ENCODE measurements around the gene RCOR2.

The RCOR2 gene

DNA sequence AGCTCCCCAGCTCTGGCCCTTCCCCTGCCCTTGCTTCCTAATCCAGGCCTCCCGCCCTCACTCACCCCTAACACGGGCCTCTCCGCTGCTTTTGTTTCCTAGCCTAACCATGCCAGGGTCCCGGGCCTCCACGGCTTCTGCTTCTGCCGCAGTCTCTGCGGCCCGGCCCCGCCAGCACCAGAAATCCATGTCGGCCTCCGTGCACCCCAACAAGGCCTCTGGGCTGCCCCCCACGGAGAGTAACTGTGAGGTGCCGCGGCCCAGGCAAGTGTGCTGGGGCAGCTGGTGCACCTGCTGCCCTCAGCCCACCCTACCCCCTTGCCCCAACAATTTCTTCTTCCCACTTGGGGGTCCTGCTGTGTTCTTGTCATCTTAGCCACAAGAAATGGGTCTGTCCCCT, 13.1 kb downstream of the RCOR2 start:
- no peaks in the 10 kb centered on the region for H3K27me3 ChIP-seq (ENCODE audit: control insufficient read depth in 1 of 2, insufficient read depth in 2 of 2, low read length in 2 of 2)
- H3K9ac ChIP-seq (ENCODE audit: low read length): no peak overlapping the region
- peaks cover 73% of the 10 kb centered on the region for H3K36me3 ChIP-seq (ENCODE audit: insufficient read depth, low read length)
- H3K9me3 ChIP-seq (ENCODE audit: low read length): no peaks in the 10 kb centered on the region
- H3K4me1 ChIP-seq (ENCODE audit: insufficient read depth, low read length): peaks cover 16% of the 10 kb centered on the region
- H3K4me3 ChIP-seq (ENCODE audit: low read depth in 1 of 2, low read length in 2 of 2): no peak overlapping the region
- H3K27ac ChIP-seq (ENCODE audit: low read depth, low read length): no peak overlapping the region

GRCh38 chr11:63901660-63902059, 15.3 kb downstream of the RCOR2 start:
- Histone ChIP-seq H3K9me3 (ENCODE audit: low read length) (no peaks in the 10 kb centered on the region), H3K27me3 (ENCODE audit: control insufficient read depth in 1 of 2, insufficient read depth in 2 of 2, low read length in 2 of 2) (no peaks in the 10 kb centered on the region), H3K36me3 (ENCODE audit: insufficient read depth, low read length) (peaks cover 90% of the 10 kb centered on the region), H3K4me1 (ENCODE audit: insufficient read depth, low read length) (no peaks in the 10 kb centered on the region), H3K4me3 (ENCODE audit: low read depth in 1 of 2, low read length in 2 of 2) (no peak overlapping the region), H3K27ac (ENCODE audit: low read depth, low read length) (no peak overlapping the region), H3K9ac (ENCODE audit: low read length) (no peak overlapping the region)

- Histone ChIP-seq H3K9me3 (ENCODE audit: low read length) (no peaks in the 10 kb centered on the region), H3K4me1 (ENCODE audit: insufficient read depth, low read length) (no peaks in the 10 kb centered on the region), H3K27ac (ENCODE audit: low read depth, low read length) (no peak overlapping the region), H3K27me3 (ENCODE audit: control insufficient read depth in 1 of 2, insufficient read depth in 2 of 2, low read length in 2 of 2) (no peaks in the 10 kb centered on the region), H3K4me3 (ENCODE audit: low read depth in 1 of 2, low read length in 2 of 2) (no peak overlapping the region), H3K9ac (ENCODE audit: low read length) (no peak overlapping the region), H3K36me3 (ENCODE audit: insufficient read depth, low read length) (peaks cover 66% of the 10 kb centered on the region)
These were observed 19.4 kb downstream of the RCOR2 start for GRCh38 chr11:63897459-63898146.

GRCh38 chr11:63896071-63896470, 20.9 kb downstream of the RCOR2 start:
- Histone ChIP-seq H3K27ac (ENCODE audit: low read depth, low read length) (no peak overlapping the region), H3K9me3 (ENCODE audit: low read length) (no peaks in the 10 kb centered on the region), H3K4me3 (ENCODE audit: low read depth in 1 of 2, low read length in 2 of 2) (no peak overlapping the region), H3K27me3 (ENCODE audit: control insufficient read depth in 1 of 2, insufficient read depth in 2 of 2, low read length in 2 of 2) (no peaks in the 10 kb centered on the region), H3K4me1 (ENCODE audit: insufficient read depth, low read length) (no peaks in the 10 kb centered on the region), H3K36me3 (ENCODE audit: insufficient read depth, low read length) (peaks cover 52% of the 10 kb centered on the region), H3K9ac (ENCODE audit: low read length) (no peak overlapping the region)

GRCh38 chr11:63893355-63893754, 23.6 kb downstream of the RCOR2 start:
- H3K27ac ChIP-seq (ENCODE audit: low read depth, low read length): no peak overlapping the region
- H3K9ac ChIP-seq (ENCODE audit: low read length): no peak overlapping the region
- no peaks in the 10 kb centered on the region for H3K9me3 ChIP-seq (ENCODE audit: low read length)
- H3K36me3 ChIP-seq (ENCODE audit: insufficient read depth, low read length): peaks cover 25% of the 10 kb centered on the region
- H3K27me3 ChIP-seq (ENCODE audit: control insufficient read depth in 1 of 2, insufficient read depth in 2 of 2, low read length in 2 of 2): no peaks in the 10 kb centered on the region
- H3K4me3 ChIP-seq (ENCODE audit: low read depth in 1 of 2, low read length in 2 of 2): no peak overlapping the region
- H3K4me1 ChIP-seq (ENCODE audit: insufficient read depth, low read length): peaks cover 15% of the 10 kb centered on the region

DNA sequence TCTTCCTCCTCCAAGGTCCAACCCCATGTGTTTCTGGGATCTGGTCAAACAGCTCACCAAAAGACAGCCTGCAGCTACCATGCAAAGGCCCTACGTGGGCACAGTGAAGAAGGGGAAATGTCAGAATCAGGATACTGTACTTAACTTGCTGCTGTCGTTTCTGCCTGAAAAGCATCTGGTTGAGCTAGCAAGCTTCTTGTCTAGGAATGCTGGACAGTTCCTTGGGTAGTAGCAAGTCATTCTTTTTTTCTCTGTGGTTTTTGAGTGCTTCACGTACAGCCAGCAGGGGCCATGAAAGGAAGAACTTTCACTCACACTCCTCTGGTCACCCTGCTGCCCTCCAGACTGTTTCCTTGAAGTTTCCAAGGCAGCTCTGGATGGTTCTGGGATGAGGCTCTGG, 24.7 kb downstream of the RCOR2 start:
- Histone ChIP-seq H3K27ac (ENCODE audit: low read depth, low read length) (no peak overlapping the region), H3K27me3 (ENCODE audit: control insufficient read depth in 1 of 2, insufficient read depth in 2 of 2, low read length in 2 of 2) (no peaks in the 10 kb centered on the region), H3K4me3 (ENCODE audit: low read depth in 1 of 2, low read length in 2 of 2) (no peak overlapping the region), H3K36me3 (ENCODE audit: insufficient read depth, low read length) (peaks cover 15% of the 10 kb centered on the region), H3K4me1 (ENCODE audit: insufficient read depth, low read length) (peaks cover 25% of the 10 kb centered on the region), H3K9me3 (ENCODE audit: low read length) (no peaks in the 10 kb centered on the region), H3K9ac (ENCODE audit: low read length) (no peak overlapping the region)

- no peak overlapping the region for H3K9ac ChIP-seq (ENCODE audit: low read length)
- H3K4me1 ChIP-seq (ENCODE audit: insufficient read depth, low read length): peaks cover 31% of the 10 kb centered on the region
- no peaks in the 10 kb centered on the region for H3K27me3 ChIP-seq (ENCODE audit: control insufficient read depth in 1 of 2, insufficient read depth in 2 of 2, low read length in 2 of 2)
These were observed 26.6 kb downstream of the RCOR2 start for GRCh38 chr11:63890368-63890767.

DNA sequence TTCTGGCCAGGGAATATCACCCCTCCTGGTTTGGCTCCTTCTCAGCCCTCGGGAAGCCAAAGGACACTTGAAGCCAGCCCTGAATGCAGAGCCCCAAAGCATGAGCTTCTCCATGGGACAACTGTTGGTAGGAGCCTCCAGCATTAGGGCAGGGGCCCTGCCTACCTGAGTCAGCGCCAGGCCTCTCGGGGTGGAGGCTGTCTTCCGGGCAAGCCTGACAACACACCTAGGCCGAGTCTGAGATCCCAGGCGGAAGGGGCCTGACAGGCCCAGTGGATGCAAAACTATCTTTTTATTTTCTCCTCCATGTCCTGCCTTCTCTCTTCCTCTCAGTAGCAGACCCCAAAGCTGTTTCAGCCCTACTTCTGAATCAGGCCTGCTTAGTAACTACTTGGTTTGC, 27.6 kb downstream of the RCOR2 start:
- no peak overlapping the region for H3K9ac ChIP-seq (ENCODE audit: low read length)
- no peak overlapping the region for H3K4me3 ChIP-seq (ENCODE audit: low read depth in 1 of 2, low read length in 2 of 2)
- no peaks in the 10 kb centered on the region for H3K9me3 ChIP-seq (ENCODE audit: low read length)
- no peaks in the 10 kb centered on the region for H3K27me3 ChIP-seq (ENCODE audit: control insufficient read depth in 1 of 2, insufficient read depth in 2 of 2, low read length in 2 of 2)
- H3K4me1 ChIP-seq (ENCODE audit: insufficient read depth, low read length): peaks cover 31% of the 10 kb centered on the region
- no peak overlapping the region for H3K27ac ChIP-seq (ENCODE audit: low read depth, low read length)
- no peaks in the 10 kb centered on the region for H3K36me3 ChIP-seq (ENCODE audit: insufficient read depth, low read length)

More at GRCh38 chr11:63890368-63890767, 26.6 kb downstream of the RCOR2 start:
- H3K4me3 ChIP-seq (ENCODE audit: low read depth in 1 of 2, low read length in 2 of 2): no peak overlapping the region
- no peak overlapping the region for H3K27ac ChIP-seq (ENCODE audit: low read depth, low read length)
- no peaks in the 10 kb centered on the region for H3K9me3 ChIP-seq (ENCODE audit: low read length)
- no peaks in the 10 kb centered on the region for H3K36me3 ChIP-seq (ENCODE audit: insufficient read depth, low read length)

DNA sequence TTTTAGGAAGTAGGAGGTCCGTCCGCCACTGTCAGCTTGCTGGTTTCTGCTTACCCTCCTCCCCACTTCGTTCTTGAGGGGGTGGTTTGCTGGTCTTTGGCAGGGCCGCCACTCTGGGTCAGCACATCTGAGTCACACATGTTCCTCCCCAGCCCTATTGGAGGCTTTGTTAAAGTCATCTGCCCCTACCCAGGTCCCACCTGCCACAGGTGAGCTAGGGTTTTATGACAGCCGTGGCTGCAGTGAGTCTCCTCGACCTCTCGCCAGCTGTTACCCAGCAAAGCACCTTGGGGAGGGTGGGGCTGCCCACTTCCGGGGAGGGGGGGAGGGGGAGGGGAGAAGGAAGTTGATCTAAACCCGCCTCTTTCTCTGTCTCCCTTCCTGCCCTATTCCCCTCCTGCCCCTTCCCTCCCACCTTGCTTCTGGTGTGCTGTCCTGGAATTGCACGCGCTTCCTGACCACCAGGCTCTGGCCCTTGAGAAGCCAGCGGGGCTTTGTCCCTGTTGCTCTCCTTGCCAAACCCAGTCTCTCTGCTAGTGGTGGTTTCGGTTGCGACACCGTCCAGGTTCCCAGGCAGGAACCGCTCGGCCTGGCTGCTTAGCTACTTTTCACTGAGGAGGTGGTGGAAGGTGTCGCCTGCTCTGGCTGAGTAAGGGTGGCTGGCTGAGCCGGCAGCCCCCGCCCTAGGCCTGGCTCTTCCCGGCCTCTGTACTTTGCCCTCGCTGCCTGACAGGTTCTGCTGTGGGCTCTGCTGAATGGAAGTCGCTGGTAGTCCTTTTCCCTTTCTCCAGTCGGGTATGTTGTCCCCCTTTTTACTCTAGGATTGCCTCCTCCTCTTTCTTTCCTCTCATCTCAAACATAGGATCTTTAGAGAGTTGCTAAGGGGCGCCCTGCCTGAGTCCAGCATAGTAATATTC, 28.5 kb downstream of the RCOR2 start:
- H3K9me3 ChIP-seq (ENCODE audit: low read length): no peaks in the 10 kb centered on the region
- H3K4me1 ChIP-seq (ENCODE audit: insufficient read depth, low read length): peaks cover 37% of the 10 kb centered on the region
- no peaks in the 10 kb centered on the region for H3K27me3 ChIP-seq (ENCODE audit: control insufficient read depth in 1 of 2, insufficient read depth in 2 of 2, low read length in 2 of 2)
- H3K9ac ChIP-seq (ENCODE audit: low read length): no peak overlapping the region
- peak overlapping the region in 1 of 2 donors; percentile 29 for H3K4me3 ChIP-seq (ENCODE audit: low read depth in 1 of 2, low read length in 2 of 2)
- peak overlapping the region; percentile 17 for H3K27ac ChIP-seq (ENCODE audit: low read depth, low read length)
- no peaks in the 10 kb centered on the region for H3K36me3 ChIP-seq (ENCODE audit: insufficient read depth, low read length)

- H3K4me1 ChIP-seq (ENCODE audit: insufficient read depth, low read length): peaks cover 37% of the 10 kb centered on the region
- no peak overlapping the region for H3K27ac ChIP-seq (ENCODE audit: low read depth, low read length)
- H3K9me3 ChIP-seq (ENCODE audit: low read length): no peaks in the 10 kb centered on the region
- peaks cover 3% of the 10 kb centered on the region for H3K36me3 ChIP-seq (ENCODE audit: insufficient read depth, low read length)
- H3K9ac ChIP-seq (ENCODE audit: low read length): no peak overlapping the region
- no peak overlapping the region for H3K4me3 ChIP-seq (ENCODE audit: low read depth in 1 of 2, low read length in 2 of 2)
- no peaks in the 10 kb centered on the region for H3K27me3 ChIP-seq (ENCODE audit: control insufficient read depth in 1 of 2, insufficient read depth in 2 of 2, low read length in 2 of 2)
These were observed 29.5 kb downstream of the RCOR2 start for GRCh38 chr11:63887386-63887999.

DNA sequence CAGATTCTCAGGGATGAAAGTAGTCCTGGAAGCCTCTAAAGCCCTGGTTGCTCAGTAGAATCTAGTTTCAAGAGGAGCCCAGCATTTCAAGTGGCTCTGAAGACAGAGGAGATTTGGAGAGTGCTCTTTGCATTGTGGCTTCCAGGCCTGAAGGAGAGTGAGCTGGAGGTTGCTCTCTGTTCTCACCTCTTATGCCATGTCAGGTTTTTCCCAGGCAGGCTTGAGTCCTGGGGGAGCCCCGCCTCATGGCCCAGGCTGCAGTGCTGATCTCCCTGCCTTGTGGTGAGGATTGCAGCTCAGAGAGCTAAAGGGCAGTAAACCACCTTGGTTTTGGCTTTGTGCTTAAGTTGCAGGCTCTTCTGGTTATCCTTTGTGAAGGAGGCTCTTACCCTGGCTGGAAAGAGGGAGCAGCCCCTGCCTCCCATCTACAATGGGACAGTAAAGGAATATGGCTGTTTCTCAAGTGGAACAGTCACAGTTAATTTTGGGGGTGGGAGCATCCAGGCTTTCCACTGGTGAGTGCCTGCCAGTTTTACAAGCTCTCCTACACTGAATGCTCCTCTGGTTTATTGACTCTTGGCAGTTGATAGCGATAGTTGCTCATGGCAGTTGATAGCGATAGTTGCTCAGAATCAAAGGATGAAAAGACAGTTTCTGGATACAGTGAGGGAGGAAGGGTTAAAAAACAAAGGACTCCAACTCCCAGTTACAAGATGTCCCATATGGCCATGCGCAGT, 32.6 kb downstream of the RCOR2 start:
- no peak overlapping the region for H3K27ac ChIP-seq (ENCODE audit: low read depth, low read length)
- H3K4me3 ChIP-seq (ENCODE audit: low read depth in 1 of 2, low read length in 2 of 2): no peak overlapping the region
- H3K27me3 ChIP-seq (ENCODE audit: control insufficient read depth in 1 of 2, insufficient read depth in 2 of 2, low read length in 2 of 2): no peaks in the 10 kb centered on the region
- H3K9ac ChIP-seq (ENCODE audit: low read length): no peak overlapping the region
- peaks cover 35% of the 10 kb centered on the region for H3K4me1 ChIP-seq (ENCODE audit: insufficient read depth, low read length)
- H3K36me3 ChIP-seq (ENCODE audit: insufficient read depth, low read length): peaks cover 3% of the 10 kb centered on the region
- H3K9me3 ChIP-seq (ENCODE audit: low read length): no peaks in the 10 kb centered on the region

Data from muscle layer of colon (tissue), 2 donors.